Karpas-422 (cell line): ENCODE results near the gene HS3ST4. TPM values are rescaled to one million over a fixed set of nuclear protein-coding genes. Genes with fewer than 3 reads are reported as not detected.

Source experiments
- DNase-seq: peaks from one replicate; pipeline ENCODE4 v3.0.0-alpha.2; 2015
- H2AFZ ChIP-seq: fragments of 200-600 bp; sonication (generic); 2 replicates; pipeline ENCODE4 v1.6.1; 2014; ENCODE audit warnings: antibody characterized with exemption, low read length, mixed read lengths
- H3K27ac ChIP-seq: fragments of 200-600 bp; sonication (generic); 2 replicates; pipeline ENCODE4 v1.5.1; 2014; ENCODE audit warnings: mild to moderate bottlenecking, low read length, moderate library complexity
- H3K27me3 ChIP-seq: fragments of 200-600 bp; sonication (generic); 2 replicates; pipeline ENCODE4 v1.6.1; 2014; ENCODE audit warnings: low read length, mixed read lengths
- H3K36me3 ChIP-seq: fragments of 200-600 bp; sonication (generic); 2 replicates; pipeline ENCODE4 v1.6.1; 2014; ENCODE audit warnings: low read length, mixed read lengths; ENCODE audit not compliant: insufficient read depth
- H3K4me1 ChIP-seq: fragments of 200-600 bp; sonication (generic); 2 replicates; pipeline ENCODE4 v1.6.1; 2014; ENCODE audit warnings: mild to moderate bottlenecking, low read length, mixed read lengths
- H3K4me2 ChIP-seq: fragments of 200-600 bp; sonication (generic); 2 replicates; pipeline ENCODE4 v1.6.1; 2014; ENCODE audit warnings: low read length, low read depth, mild to moderate bottlenecking; ENCODE audit not compliant: poor library complexity, severe bottlenecking
- H3K4me3 ChIP-seq: fragments of 200-600 bp; sonication (generic); 2 replicates; pipeline ENCODE4 v1.5.1; 2014; ENCODE audit warnings: mild to moderate bottlenecking, antibody characterized with exemption, low read length, mixed read lengths
- H3K79me2 ChIP-seq: fragments of 200-600 bp; sonication (generic); 2 replicates; pipeline ENCODE4 v1.6.1; 2014; ENCODE audit warnings: mild to moderate bottlenecking, low read length, mixed read lengths
- H3K9ac ChIP-seq: fragments of 200-600 bp; sonication (generic); 2 replicates; pipeline ENCODE4 v1.6.0; 2014; ENCODE audit warnings: low read length
- H3K9me2 ChIP-seq: fragments of 200-600 bp; sonication (generic), shearing (Covaris generic); replicated peaks from 2 replicates; pipeline ENCODE4 v1.6.0; 2014; ENCODE audit warnings: mild to moderate bottlenecking, low read length, moderate library complexity; ENCODE audit not compliant: insufficient read depth
- H3K9me3 ChIP-seq: fragments of 300-700, 200-600 bp; sonication (generic); 2 replicates; pipeline ENCODE4 v1.6.1; 2014; ENCODE audit warnings: low read length, mixed read lengths
- H4K20me1 ChIP-seq: fragments of 200-600 bp; sonication (generic); 2 replicates; pipeline ENCODE4 v1.6.1; 2014; ENCODE audit warnings: mild to moderate bottlenecking, antibody characterized with exemption, low read length, low read depth; ENCODE audit not compliant: insufficient read depth
- total RNA-seq: library from RNA; depleted of rRNA; stranded (reverse); fragments of >200 nt; shearing (Covaris generic); gene quantifications from 2 replicates; pipeline ENCODE4 v1.2.3, GENCODE V29; 2014; ENCODE audit warnings: low replicate concordance

Gene HS3ST4
- total RNA-seq, 1 experiment from 2014 or later, result not detected

GRCh38 chr16:26158142-26158759 is 466.5 kb downstream of the HS3ST4 start:
- no peak overlapping the region for H3K4me2 ChIP-seq
- no peaks in the 10 kb centered on the region for H3K9me2 ChIP-seq
- no peaks in the 10 kb centered on the region for H3K4me1 ChIP-seq
- DNase-seq, result no peak
- no peak overlapping the region for H3K9ac ChIP-seq
- no peaks in the 10 kb centered on the region for H3K9me3 ChIP-seq
- H4K20me1 ChIP-seq, result no peaks in the 10 kb centered on the region
- H2AFZ ChIP-seq, result no peak overlapping the region
- no peak overlapping the region for H3K4me3 ChIP-seq
- no peak overlapping the region for H3K27ac ChIP-seq
- no peaks in the 10 kb centered on the region for H3K79me2 ChIP-seq
- no peaks in the 10 kb centered on the region for H3K36me3 ChIP-seq
- H3K27me3 ChIP-seq, result no peaks in the 10 kb centered on the region

DNA sequence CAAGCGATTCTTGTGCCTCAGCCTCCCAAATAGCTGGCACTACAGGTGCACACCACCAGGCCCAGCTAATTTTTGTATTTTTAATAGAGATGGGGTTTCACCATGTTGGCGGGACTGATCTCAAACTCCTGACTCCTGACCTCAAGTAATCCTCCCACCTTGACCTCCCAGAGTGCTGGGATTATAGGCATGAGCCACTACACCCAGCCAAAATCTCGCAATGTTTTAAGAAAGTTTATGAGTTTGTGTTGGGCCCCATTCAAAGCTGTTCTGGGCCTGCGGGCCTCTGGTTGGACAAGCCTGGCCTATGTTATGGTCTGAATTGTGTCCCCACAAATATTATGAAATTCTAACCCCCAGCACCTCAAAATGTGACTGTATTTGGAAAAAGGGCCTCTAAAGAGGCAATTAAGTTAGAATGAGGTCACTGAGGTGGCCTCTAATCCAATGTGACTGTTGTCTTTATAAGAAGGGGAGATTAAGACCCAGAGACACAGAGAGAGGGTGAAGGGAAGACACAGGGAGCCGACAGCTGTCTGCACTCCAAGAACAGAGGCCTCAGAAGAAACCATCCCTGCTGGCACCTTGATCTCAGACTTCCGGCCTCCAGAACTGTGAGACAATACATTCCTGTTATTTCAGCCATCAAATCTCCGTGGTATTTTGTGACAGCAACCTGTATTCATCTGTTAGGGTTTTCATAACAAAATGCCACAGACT is 469.9 kb downstream of the HS3ST4 start:
- DNase-seq, result no peak
- H3K4me3 ChIP-seq, result no peak overlapping the region
- no peak overlapping the region for H3K27ac ChIP-seq
- no peak overlapping the region for H3K9ac ChIP-seq
- no peak overlapping the region for H2AFZ ChIP-seq
- H3K27me3 ChIP-seq, result no peaks in the 10 kb centered on the region
- no peaks in the 10 kb centered on the region for H3K9me2 ChIP-seq
- H3K4me2 ChIP-seq, result no peak overlapping the region
- no peaks in the 10 kb centered on the region for H3K36me3 ChIP-seq
- H3K79me2 ChIP-seq, result no peaks in the 10 kb centered on the region
- no peaks in the 10 kb centered on the region for H3K4me1 ChIP-seq
- no peaks in the 10 kb centered on the region for H4K20me1 ChIP-seq
- H3K9me3 ChIP-seq, result no peaks in the 10 kb centered on the region

DNA sequence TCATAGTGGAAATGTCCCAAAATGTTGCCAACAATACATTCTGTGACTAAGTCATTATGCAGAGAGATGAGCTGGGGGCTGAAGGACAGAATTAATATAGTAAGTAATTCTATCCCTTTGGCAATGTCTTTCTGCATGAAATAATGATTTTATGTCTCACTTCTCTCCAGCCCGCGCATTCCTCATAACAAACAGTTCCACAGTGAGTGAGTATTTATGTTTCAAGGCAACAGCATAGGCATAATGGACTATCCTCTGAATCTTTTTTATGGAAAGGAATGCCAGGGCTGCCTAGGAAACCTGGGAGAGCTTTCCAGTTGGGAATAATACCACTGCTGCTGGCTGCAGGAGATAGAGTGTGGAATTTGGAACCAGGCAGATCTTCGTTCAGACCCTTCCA is 477.7 kb downstream of the HS3ST4 start:
- H2AFZ ChIP-seq, result no peak overlapping the region
- no peak overlapping the region for H3K9ac ChIP-seq
- no peak overlapping the region for H3K4me2 ChIP-seq
- no peaks in the 10 kb centered on the region for H3K36me3 ChIP-seq
- no peaks in the 10 kb centered on the region for H3K4me1 ChIP-seq
- H3K79me2 ChIP-seq, result no peaks in the 10 kb centered on the region
- no peak for DNase-seq
- H3K4me3 ChIP-seq, result no peak overlapping the region
- H3K27ac ChIP-seq, result no peak overlapping the region
- no peaks in the 10 kb centered on the region for H3K27me3 ChIP-seq
- no peaks in the 10 kb centered on the region for H3K9me2 ChIP-seq
- H3K9me3 ChIP-seq, result no peaks in the 10 kb centered on the region
- no peaks in the 10 kb centered on the region for H4K20me1 ChIP-seq

DNA sequence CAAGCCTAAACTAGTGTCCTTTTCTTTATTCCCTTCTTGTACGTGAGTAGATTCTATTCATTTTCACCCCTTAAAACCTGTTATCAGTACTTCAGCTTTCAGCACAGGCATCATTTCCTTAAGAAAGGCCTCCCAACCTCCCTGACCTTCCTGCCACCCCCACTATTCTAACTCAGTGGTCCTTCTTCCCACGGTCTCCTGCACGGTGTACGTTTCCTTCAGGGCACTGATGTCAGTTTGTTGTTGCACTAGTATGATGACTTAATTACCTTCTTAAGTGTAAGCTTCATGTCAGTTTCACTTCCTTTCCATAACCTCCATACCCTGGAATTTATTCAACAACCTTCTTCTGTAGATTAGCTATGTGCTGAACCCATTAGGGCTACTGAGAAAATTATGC is 484.2 kb downstream of the HS3ST4 start:
- no peak for DNase-seq
- no peaks in the 10 kb centered on the region for H3K4me1 ChIP-seq
- H3K27ac ChIP-seq, result no peak overlapping the region
- no peaks in the 10 kb centered on the region for H3K36me3 ChIP-seq
- H3K27me3 ChIP-seq, result no peaks in the 10 kb centered on the region
- H4K20me1 ChIP-seq, result no peaks in the 10 kb centered on the region
- no peaks in the 10 kb centered on the region for H3K9me3 ChIP-seq
- no peak overlapping the region for H3K4me2 ChIP-seq
- no peaks in the 10 kb centered on the region for H3K9me2 ChIP-seq
- H3K79me2 ChIP-seq, result no peaks in the 10 kb centered on the region
- no peak overlapping the region for H2AFZ ChIP-seq
- H3K4me3 ChIP-seq, result no peak overlapping the region
- no peak overlapping the region for H3K9ac ChIP-seq

- Histone ChIP-seq H3K9me3 (no peaks in the 10 kb centered on the region), H3K4me3 (no peak overlapping the region), H2AFZ (no peak overlapping the region), H3K4me1 (no peaks in the 10 kb centered on the region), H4K20me1 (no peaks in the 10 kb centered on the region), H3K4me2 (no peak overlapping the region), H3K27me3 (no peaks in the 10 kb centered on the region), H3K79me2 (no peaks in the 10 kb centered on the region), H3K9me2 (no peaks in the 10 kb centered on the region), H3K27ac (no peak overlapping the region), H3K9ac (no peak overlapping the region), H3K36me3 (no peaks in the 10 kb centered on the region)
- no peak for DNase-seq
Observed at GRCh38 chr16:26177438-26177837, 485.7 kb downstream of the HS3ST4 start.

- no peaks in the 10 kb centered on the region for H3K27me3 ChIP-seq
- no peak overlapping the region for H3K27ac ChIP-seq
- DNase-seq, result no peak
- H3K9ac ChIP-seq, result no peak overlapping the region
- H3K36me3 ChIP-seq, result no peaks in the 10 kb centered on the region
- no peak overlapping the region for H3K4me3 ChIP-seq
- H3K79me2 ChIP-seq, result no peaks in the 10 kb centered on the region
- H3K9me3 ChIP-seq, result no peaks in the 10 kb centered on the region
- H3K4me2 ChIP-seq, result no peak overlapping the region
- H4K20me1 ChIP-seq, result no peaks in the 10 kb centered on the region
- H3K4me1 ChIP-seq, result no peaks in the 10 kb centered on the region
- no peak overlapping the region for H2AFZ ChIP-seq
- H3K9me2 ChIP-seq, result no peaks in the 10 kb centered on the region
Observed at GRCh38 chr16:26178298-26178697, 486.5 kb downstream of the HS3ST4 start.

GRCh38 chr16:26186091-26186615 is 494.4 kb downstream of the HS3ST4 start:
- Histone ChIP-seq H3K4me1 (no peaks in the 10 kb centered on the region), H3K9me2 (no peaks in the 10 kb centered on the region), H3K36me3 (no peaks in the 10 kb centered on the region), H3K79me2 (no peaks in the 10 kb centered on the region), H3K9ac (no peak overlapping the region), H3K4me3 (no peak overlapping the region), H3K9me3 (no peaks in the 10 kb centered on the region), H2AFZ (no peak overlapping the region), H3K27me3 (no peaks in the 10 kb centered on the region), H4K20me1 (no peaks in the 10 kb centered on the region), H3K27ac (no peak overlapping the region), H3K4me2 (no peak overlapping the region)
- no peak for DNase-seq
